Endothelial cell of umbilical vein (primary cell): Measurements from ENCODE around the gene HYI. TPM values are rescaled to one million over a fixed set of nuclear protein-coding genes. Genes with fewer than 3 reads are reported as not detected.

Experiments
- BruUV-seq: library from RNA; stranded (reverse); fragments of 400-500 nt; replicated peaks from 2 replicates; lab custom pipeline; 2021; lab: Mats Ljungman, UMichigan
- CTCF ChIA-PET: fragments of 300-600, 350-600 bp; sonication (Branson Sonifier 250); formaldehyde crosslinking; loops from one replicate; lab custom pipeline; 2021; ENCODE audit warnings: antibody characterized with exemption, inconsistent platforms; lab: Charles Lee
- POLR2A ChIA-PET: fragments of 300-600, 350-600 bp; sonication (Branson Sonifier 250); formaldehyde crosslinking; loops from one replicate; lab custom pipeline; 2021; ENCODE audit warnings: antibody characterized with exemption, inconsistent platforms; lab: Charles Lee
- DNase-seq: peaks from one replicate; pipeline ENCODE4 v3.0.0-alpha.2; 2011; ENCODE audit warnings: low read depth, low spot score
- FAIRE-seq: peaks from 2 replicates; lab custom pipeline; 2011; peaks lifted over from hg19 to GRCh38; lab: Jason Lieb, UNC
- H2AFZ ChIP-seq: 2 replicates; pipeline ENCODE4 v1.6.0; 2012; ENCODE audit warnings: low read depth, low read length, control low read depth, inconsistent platforms
- H3K27ac ChIP-seq: 2 replicates; pipeline ENCODE4 v1.5.1; 2011; ENCODE audit warnings: low read depth, mild to moderate bottlenecking, control low read depth, low read length, moderate library complexity; ENCODE audit not compliant: insufficient read depth
- H3K27me3 ChIP-seq, 2 experiments: 2 replicates each; pipeline versions ENCODE4 v1.6.0 to v1.6.1; 2011; ENCODE audit warnings: low read length in 2 of 2, mixed read lengths in 1 of 2; ENCODE audit not compliant: control insufficient read depth in 2 of 2, insufficient read depth in 2 of 2
- H3K36me3 ChIP-seq, 2 experiments: 2 replicates in 1 of 2; 3 replicates in 1 of 2; pipeline ENCODE4 v1.5.1; 2011; ENCODE audit warnings: low read length in 2 of 2, mild to moderate bottlenecking in 1 of 2, moderate library complexity in 1 of 2; ENCODE audit not compliant: control insufficient read depth in 2 of 2, insufficient read depth in 2 of 2; ENCODE audit errors: extremely low read depth in 1 of 2
- H3K4me1 ChIP-seq: 3 replicates; pipeline ENCODE4 v1.5.1; 2011; ENCODE audit warnings: mild to moderate bottlenecking, low read length; ENCODE audit not compliant: control insufficient read depth, insufficient read depth; ENCODE audit errors: extremely low read depth
- H3K4me2 ChIP-seq: 2 replicates; pipeline ENCODE4 v1.6.1; 2011; ENCODE audit warnings: low read length, control low read depth, mixed read lengths; ENCODE audit not compliant: insufficient read depth
- H3K4me3 ChIP-seq, 3 experiments: fragments of 200-600 bp in 1 of 3; sonication (generic), shearing (Covaris generic) in 1 of 3; replicated peaks in 1 of 3; 2 replicates each; pipeline ENCODE4 v1.5.1; 2011 to 2016; ENCODE audit warnings: control low read depth in 3 of 3, low read length in 3 of 3, mild to moderate bottlenecking in 2 of 3, inconsistent platforms in 1 of 3, low read depth in 1 of 3, moderate library complexity in 1 of 3; ENCODE audit not compliant: insufficient read depth in 1 of 3
- H3K79me2 ChIP-seq: 2 replicates; pipeline ENCODE4 v1.6.0; 2012; ENCODE audit warnings: low read length, inconsistent platforms; ENCODE audit not compliant: control insufficient read depth, insufficient read depth
- H3K9ac ChIP-seq: replicated peaks from 2 replicates; pipeline ENCODE3; 2011; ENCODE audit warnings: low read length, control low read depth; ENCODE audit not compliant: insufficient read depth; ENCODE audit errors: extremely low read depth
- H3K9me1 ChIP-seq: replicated peaks from 3 replicates; pipeline ENCODE4 v1.6.0; 2011; ENCODE audit warnings: mild to moderate bottlenecking, low read length; ENCODE audit not compliant: control insufficient read depth, insufficient read depth; ENCODE audit errors: extremely low read depth
- H3K9me3 ChIP-seq: replicated peaks from 2 replicates; pipeline ENCODE4 v1.5.1; 2012; ENCODE audit warnings: low read length, inconsistent platforms; ENCODE audit not compliant: control insufficient read depth, insufficient read depth
- H4K20me1 ChIP-seq: replicated peaks from 2 replicates; pipeline ENCODE3; 2011; ENCODE audit warnings: mild to moderate bottlenecking, low read length; ENCODE audit not compliant: control insufficient read depth, insufficient read depth; ENCODE audit errors: extremely low read depth
- CTCF ChIP-seq, 2 donors: IDR thresholded peaks; 1 replicate in 1 of 2; 2 replicates in 1 of 2; pipeline ENCODE4 v1.5.1; 2011; ENCODE audit warnings: low read length in 2 of 2, mild to moderate bottlenecking in 2 of 2, moderate library complexity in 2 of 2, control low read depth in 1 of 2, inconsistent platforms in 1 of 2, low read depth in 1 of 2; ENCODE audit not compliant: insufficient read depth in 1 of 2; ENCODE audit errors: extremely low read depth in 1 of 2
- EZH2 ChIP-seq: IDR thresholded peaks from 2 replicates; pipeline ENCODE4 v1.6.1; 2012; ENCODE audit warnings: borderline replicate concordance, low read depth, mild to moderate bottlenecking, moderate library complexity, low read length, inconsistent platforms; ENCODE audit not compliant: severe bottlenecking
- FOS ChIP-seq: IDR thresholded peaks from 2 replicates; pipeline ENCODE4 v1.6.1; 2011; ENCODE audit warnings: mild to moderate bottlenecking, low read length, moderate library complexity, borderline replicate concordance; ENCODE audit not compliant: insufficient read depth
- GATA2 ChIP-seq: IDR thresholded peaks from 2 replicates; pipeline ENCODE4 v1.7.0; 2011; ENCODE audit warnings: low read depth, mild to moderate bottlenecking, moderate library complexity, mixed read lengths, low read length; ENCODE audit not compliant: insufficient read length, insufficient read depth
- JUN ChIP-seq: IDR thresholded peaks from 2 replicates; pipeline ENCODE4 v1.6.1; 2011; ENCODE audit warnings: borderline replicate concordance, low read depth; ENCODE audit not compliant: insufficient read length, insufficient read depth
- MAX ChIP-seq: IDR thresholded peaks from 2 replicates; pipeline ENCODE4 v1.6.1; 2011; ENCODE audit not compliant: insufficient read depth, insufficient read length
- MYC ChIP-seq: IDR thresholded peaks from one replicate; pipeline ENCODE4 v1.6.1; 2011; ENCODE audit warnings: mild to moderate bottlenecking, low read depth, low read length
- POLR2A ChIP-seq: IDR thresholded peaks from 2 replicates; pipeline ENCODE4 v1.6.1; 2012; ENCODE audit warnings: low read depth, mild to moderate bottlenecking, control low read depth, low read length
- POLR2AphosphoS5 ChIP-seq: IDR thresholded peaks from 2 replicates; pipeline ENCODE4 v1.6.1; 2012; ENCODE audit warnings: low read depth, mild to moderate bottlenecking, control low read depth, low read length, moderate library complexity; ENCODE audit not compliant: insufficient read depth
- dilution Hi-C: fragments of 300-500 bp; cut with MboI; formaldehyde crosslinking; loops from one replicate; pipeline ENCODE4 v1.15.0; 2019; ENCODE audit warnings: low sequenced_read_pairs; ENCODE audit not compliant: extremely low pct_ligation_motif_present
- intact Hi-C: fragments of 100-400 bp; cut with micrococcal nuclease; formaldehyde crosslinking; loops from one replicate; pipeline ENCODE4 v1.10.0; 2022
- polyA plus RNA-seq, 4 experiments: library from polyadenylated mRNA; depleted of rRNA in 3 of 4; stranded (reverse) in 3 of 4; unstranded in 1 of 4; fragments of >200 nt; gene quantifications; 2 replicates each; pipeline versions ENCODE4 v1.2.1 to v1.2.3, GENCODE V29; 2011 to 2012; ENCODE audit warnings: missing spikeins in 1 of 4
- total RNA-seq: library from RNA; stranded (reverse); gene quantifications from 2 replicates; pipeline ENCODE4 v1.2.3, GENCODE V29; 2021

HYI gene
- total and polyA plus RNA-seq, 2 donors (not counting 3 experiments of a cell fraction or from before 2014, with no cell fraction given): 324 to 342 TPM

GRCh38 chr1:43438576-43438952 is 15.2 kb downstream of the HYI start:
- H3K4me3 ChIP-seq: no peak overlapping the region
- no peaks in the 10 kb centered on the region for H3K27me3 ChIP-seq
- no peaks in the 10 kb centered on the region for H3K9me1 ChIP-seq
- H3K4me1 ChIP-seq: no peaks in the 10 kb centered on the region
- H3K27ac ChIP-seq: no peak overlapping the region
- ChIA-PET POLR2A (no interaction called here), CTCF (interaction anchor here (0.8 to 1.3 kb wide), 2 partner anchors 10 to 211 kb away, joined by 4 to 6 read pairs; no protein-coding TSS in a partner anchor)
- H3K79me2 ChIP-seq: no peaks in the 10 kb centered on the region
- no peaks in the 10 kb centered on the region for H3K9me3 ChIP-seq
- intact Hi-C loops (no loop called here), dilution Hi-C loops (no loop called here)
- no peaks in the 10 kb centered on the region for H4K20me1 ChIP-seq
- H2AFZ ChIP-seq: no peak overlapping the region
- BruUV-seq: no TSS peak
- no peak for FAIRE-seq
- H3K36me3 ChIP-seq: peaks cover 0 to 13% of the 10 kb centered on the region in 2 experiments
- H3K9ac ChIP-seq: no peak overlapping the region
- H3K4me2 ChIP-seq: no peak overlapping the region
- no peak for DNase-seq
- TF ChIP-seq GATA2: no peak
- TF ChIP-seq POLR2A: no peak
- TF ChIP-seq JUN: no peak
- no peak for TF ChIP-seq MAX
- no peak for TF ChIP-seq EZH2
- no peak for TF ChIP-seq POLR2AphosphoS5
- TF ChIP-seq MYC: no peak
- TF ChIP-seq CTCF (IDR thresholded peaks at IDR 0.05; ENCODE audit: extremely low read depth in 1 of 2, insufficient read depth in 1 of 2, low read depth in 1 of 2, low read length in 2 of 2): no peak
- no peak for TF ChIP-seq FOS
